CD4-positive, alpha-beta T cell treated with Interleukin-4 for 1 hour (primary cell): Measurements from ENCODE around the gene NOP14.
"Not testable (repeated sequence)": the region's sequence is repeated elsewhere in the genome, so short reads cannot be mapped to it uniquely, and the experiment has no call there.

Experiments used
- DNase-seq, 2 donors: peaks; one replicate each; pipeline ENCODE4 v3.0.0-alpha.2; 2020 to 2022

NOP14 gene

GRCh38 chr4:2941138-2942036 lies 21.8 kb downstream of the NOP14 start:
- DNase-seq, result no peak

GRCh38 chr4:2940267-2941137 lies 22.7 kb downstream of the NOP14 start:
- DNase-seq, result no peak

- DNase-seq, result no peak
Observed at GRCh38 chr4:2939383-2940243, 23.6 kb downstream of the NOP14 start.

GRCh38 chr4:2938906-2939305 lies 24.3 kb downstream of the NOP14 start:
- no peak for DNase-seq

DNA sequence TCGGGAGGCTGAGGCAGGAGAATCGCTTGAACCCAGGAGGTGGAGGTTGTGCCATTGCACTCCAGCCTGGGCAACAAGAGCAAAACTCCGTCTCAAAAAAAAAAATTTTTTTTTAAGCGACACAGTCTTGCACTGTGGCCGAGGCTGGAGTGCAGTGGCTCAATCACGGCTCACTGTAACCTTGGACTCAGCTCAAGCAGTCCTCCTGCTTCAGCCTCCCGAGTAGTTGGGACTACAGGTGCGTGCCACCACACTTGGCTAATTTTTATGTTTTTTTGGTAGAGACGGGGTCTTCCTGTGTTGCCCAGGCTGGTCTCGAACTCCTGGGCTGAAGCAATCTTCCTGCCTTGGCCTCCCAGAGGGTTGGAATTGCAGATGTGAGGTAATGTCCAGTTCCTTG lies 24.8 kb downstream of the NOP14 start:
- DNase-seq, result not testable (repeated sequence)

DNA sequence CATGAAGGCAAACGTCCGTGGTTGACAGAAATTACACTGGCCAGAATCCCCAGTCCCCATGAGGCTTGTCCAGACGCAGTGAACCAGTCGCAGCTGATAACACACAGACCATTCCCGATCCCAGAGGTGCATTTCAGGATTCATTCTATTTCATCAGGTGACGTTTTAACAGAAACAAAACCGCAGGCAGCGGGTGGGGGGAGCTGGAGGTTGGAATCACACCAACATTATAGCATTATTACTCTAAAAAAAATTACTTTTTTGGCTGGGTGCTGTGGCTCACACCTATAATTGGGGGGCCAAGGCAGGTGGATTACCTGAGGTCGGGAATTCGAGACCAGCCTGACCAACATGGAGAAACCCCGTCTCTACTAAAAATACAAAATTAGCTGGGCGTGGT lies 25.2 kb downstream of the NOP14 start:
- no peak for DNase-seq

DNA sequence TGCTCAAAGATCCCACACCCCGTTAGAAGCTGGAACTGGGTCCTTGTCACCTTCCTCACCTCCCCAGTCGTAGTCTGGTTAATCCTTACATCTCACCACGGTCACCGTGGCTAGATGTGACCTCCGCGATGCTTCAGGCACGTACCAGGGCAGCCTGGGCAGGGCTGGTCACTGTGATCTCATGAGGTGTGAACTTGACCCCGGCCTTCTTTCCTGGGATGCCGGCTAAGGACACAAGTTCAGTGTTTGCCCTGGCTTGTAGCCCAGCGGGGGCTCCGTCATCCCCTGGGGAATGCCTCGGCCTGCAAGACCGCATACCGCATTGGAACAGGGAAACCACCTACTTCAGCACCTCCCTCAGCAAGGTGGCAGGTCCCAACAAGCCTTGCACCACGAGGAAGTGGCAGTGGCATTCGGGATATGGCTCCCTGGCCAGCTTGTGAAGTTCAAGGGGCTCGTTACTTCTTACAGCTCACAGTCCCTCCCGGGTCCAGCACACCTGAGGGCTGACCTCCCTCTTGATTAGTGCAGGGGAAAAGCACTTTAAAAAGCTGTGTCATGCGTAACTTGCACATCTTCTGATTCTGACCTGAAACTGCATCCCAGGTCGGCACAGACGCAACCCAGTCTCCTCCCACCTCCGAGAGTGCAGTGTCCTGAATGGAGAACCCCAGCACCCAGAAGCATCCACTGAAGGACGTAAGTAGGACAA lies 25.9 kb downstream of the NOP14 start:
- DNase-seq, result peak in 1 of 2 donors; percentile 42

DNA sequence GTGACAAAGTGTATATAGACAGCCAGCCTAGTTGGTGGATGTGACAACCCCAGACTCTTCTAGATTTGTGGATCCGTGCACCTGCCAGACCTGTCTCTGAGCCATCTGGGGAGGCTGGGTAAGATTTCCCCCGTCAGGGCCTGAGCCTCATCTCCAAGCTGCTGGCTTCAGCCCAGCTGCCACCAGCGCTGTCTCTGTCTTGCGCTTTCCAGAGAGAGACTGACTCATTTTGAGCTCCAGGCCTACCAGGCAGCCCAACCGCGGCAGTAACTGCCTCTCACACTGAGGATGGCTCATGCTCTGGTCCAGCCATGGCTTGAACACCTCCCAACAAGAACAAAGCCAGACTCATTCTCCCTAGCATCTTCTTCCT lies 26.4 kb downstream of the NOP14 start:
- DNase-seq, result peak in 1 of 2 donors; percentile 35

GRCh38 chr4:2935762-2936743 lies 27.2 kb downstream of the NOP14 start:
- DNase-seq, result peak; percentile 47 to 79

- DNase-seq, result peak; percentile 91 to 95
Observed at GRCh38 chr4:2934813-2935761, 28.1 kb downstream of the NOP14 start.

- DNase-seq, result peak; percentile 43 to 50
Observed at GRCh38 chr4:2934077-2934812, 29.0 kb downstream of the NOP14 start.

DNA sequence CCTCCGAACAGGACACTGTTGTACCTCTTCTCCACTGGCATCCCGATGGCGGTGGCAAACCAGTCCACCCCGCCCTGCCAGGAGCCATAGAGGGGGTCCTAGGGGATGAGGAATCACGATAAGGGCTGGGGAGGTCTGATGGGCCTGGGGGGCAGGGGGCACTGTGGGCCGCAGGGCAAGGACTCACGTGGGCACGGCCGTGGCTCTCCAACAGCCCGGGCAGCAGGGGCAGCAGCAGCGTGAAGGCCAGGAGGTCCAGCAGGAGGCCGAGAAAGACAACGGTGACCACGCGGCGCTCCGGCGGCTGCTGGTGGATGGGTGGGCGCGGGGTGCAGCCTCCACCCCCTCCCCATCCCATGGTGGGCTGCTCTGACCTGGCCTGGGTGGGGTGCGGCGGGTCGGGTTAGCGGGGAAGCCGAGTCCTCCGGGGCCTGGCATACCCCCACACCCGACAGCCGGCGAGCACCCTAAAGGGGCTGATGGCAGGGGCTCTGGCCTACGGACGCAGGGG lies 29.6 kb downstream of the NOP14 start:
- no peak for DNase-seq

GRCh38 chr4:2932951-2933565 lies 30.1 kb downstream of the NOP14 start:
- peak in 1 of 2 donors; percentile 34 for DNase-seq

- no peak for DNase-seq
Observed at GRCh38 chr4:2932321-2932950, 30.8 kb downstream of the NOP14 start.

- peak; percentile 73 to 79 for DNase-seq
Observed at GRCh38 chr4:2931512-2932301, 31.5 kb downstream of the NOP14 start.

DNA sequence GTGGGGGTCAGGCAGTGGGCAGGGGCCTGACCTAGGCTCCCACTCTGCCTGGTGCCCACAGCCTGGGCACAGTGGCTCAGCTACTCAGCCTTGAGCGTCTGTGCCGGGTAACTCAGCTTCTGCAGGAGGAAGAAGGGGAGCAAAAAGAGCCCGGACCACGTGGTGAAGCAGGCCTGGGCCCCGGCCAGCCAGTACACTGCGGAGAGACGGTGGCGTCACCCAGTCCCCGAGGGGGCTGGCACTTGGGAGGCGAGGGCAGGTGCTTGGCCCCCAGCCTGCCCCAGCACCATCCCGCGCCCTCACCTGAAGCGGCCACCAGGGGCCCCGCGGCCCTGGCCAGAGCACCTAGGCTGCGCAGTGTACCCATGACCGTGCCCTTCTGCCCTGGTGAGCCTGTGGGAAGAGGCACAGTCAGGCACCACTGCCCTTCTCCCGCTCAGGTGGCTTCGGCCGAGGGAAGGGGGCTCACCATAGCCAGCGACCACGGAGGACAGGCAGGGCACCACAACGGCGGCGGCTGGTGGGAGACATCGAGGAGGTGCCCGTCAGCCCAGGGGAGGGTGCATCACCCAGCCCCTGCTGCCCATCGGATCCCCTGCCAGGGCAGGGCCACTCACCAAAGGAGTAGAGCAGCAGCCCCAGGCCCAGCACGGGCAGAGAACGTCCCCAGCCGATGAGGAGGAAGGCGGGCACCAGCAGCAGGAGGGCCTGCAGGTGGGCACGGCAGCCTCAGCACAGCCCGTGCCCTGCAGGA lies 32.3 kb downstream of the NOP14 start:
- no peak for DNase-seq
